Stomach smooth muscle (tissue), 2 donors: ENCODE results near the gene GPATCH4.

Experiments
- H3K27ac ChIP-seq: one replicate; pipeline ENCODE4 v1.7.0; 2013; ENCODE audit warnings: mild to moderate bottlenecking, low read length, inconsistent platforms
- H3K27me3 ChIP-seq, 2 donors: one replicate each; pipeline ENCODE4 v1.7.0; 2013; ENCODE audit warnings: low read length in 2 of 2; ENCODE audit not compliant: insufficient read depth in 2 of 2, control insufficient read depth in 1 of 2
- H3K36me3 ChIP-seq, 2 donors: one replicate each; pipeline ENCODE4 v1.7.0; 2013; ENCODE audit warnings: low read length in 2 of 2; ENCODE audit not compliant: control insufficient read depth in 2 of 2, insufficient read depth in 2 of 2
- H3K4me1 ChIP-seq: one replicate; pipeline ENCODE4 v1.7.0; 2013; ENCODE audit warnings: low read length; ENCODE audit not compliant: control insufficient read depth, insufficient read depth
- H3K4me3 ChIP-seq, 2 donors: one replicate each; pipeline ENCODE4 v1.7.0; 2013; ENCODE audit warnings: low read length in 2 of 2
- H3K9ac ChIP-seq, 2 donors: one replicate each; pipeline ENCODE4 v1.7.0; 2013; ENCODE audit warnings: low read length in 2 of 2, mild to moderate bottlenecking in 1 of 2
- H3K9me3 ChIP-seq, 2 donors: one replicate each; pipeline ENCODE4 v1.7.0; 2013; ENCODE audit warnings: low read length in 2 of 2; ENCODE audit not compliant: control insufficient read depth in 2 of 2
- donor health status: healthy.
- donor health status: Pancreatic carcinoma.

Gene GPATCH4

GRCh38 chr1:156586892-156587477 is 14.3 kb downstream of the GPATCH4 start:
- no peaks in the 10 kb centered on the region for H3K36me3 ChIP-seq
- no peaks in the 10 kb centered on the region for H3K27me3 ChIP-seq
- H3K9me3 ChIP-seq = no peaks in the 10 kb centered on the region
- no peak overlapping the region for H3K27ac ChIP-seq
- H3K4me1 ChIP-seq = peaks cover 9% of the 10 kb centered on the region
- H3K9ac ChIP-seq = no peak overlapping the region
- H3K4me3 ChIP-seq = no peak overlapping the region

DNA sequence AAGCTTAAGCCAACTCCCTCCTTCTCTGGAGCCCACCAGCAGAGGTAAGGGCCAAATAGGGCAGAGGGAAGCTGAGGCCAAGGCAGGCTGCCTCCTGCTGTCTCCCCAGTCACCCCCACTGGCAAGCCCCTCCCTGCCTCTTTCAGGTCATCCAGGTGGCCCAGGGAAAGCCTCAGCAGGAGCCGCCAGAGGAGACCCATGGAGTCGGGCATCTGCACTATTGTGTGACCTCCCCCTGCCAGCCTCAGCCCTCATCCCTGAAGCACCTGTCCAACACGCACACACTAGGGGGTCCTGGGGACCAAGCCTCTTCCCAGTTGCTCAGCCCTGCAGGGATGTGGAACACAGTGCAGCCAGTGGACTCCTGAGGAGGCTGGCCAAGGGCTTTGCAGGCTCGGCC is 15.0 kb downstream of the GPATCH4 start:
- H3K27ac ChIP-seq = no peak overlapping the region
- peaks cover 7% of the 10 kb centered on the region for H3K4me1 ChIP-seq
- no peaks in the 10 kb centered on the region for H3K27me3 ChIP-seq
- no peak overlapping the region for H3K4me3 ChIP-seq
- no peak overlapping the region for H3K9ac ChIP-seq
- no peaks in the 10 kb centered on the region for H3K36me3 ChIP-seq
- H3K9me3 ChIP-seq = no peaks in the 10 kb centered on the region

DNA sequence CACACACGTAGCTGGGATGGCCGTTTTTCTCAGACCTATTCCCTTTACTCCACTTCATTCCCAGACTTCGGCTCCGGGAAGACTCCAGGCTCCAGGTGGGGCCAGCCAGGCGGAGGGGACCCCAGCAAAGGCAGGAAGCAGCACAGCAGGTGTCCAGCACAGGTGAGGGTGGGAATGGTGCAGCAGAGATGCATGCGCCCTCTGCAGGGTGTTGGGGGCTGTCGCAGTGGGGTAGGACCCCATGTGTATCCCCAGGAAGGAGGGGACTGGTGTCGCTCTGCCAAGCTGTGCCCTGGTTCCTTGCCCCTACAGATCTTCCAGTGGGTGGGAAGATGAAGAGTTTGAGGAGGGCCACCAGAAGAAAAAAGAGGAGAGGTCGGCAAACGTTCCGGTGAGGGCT is 16.5 kb downstream of the GPATCH4 start:
- Histone ChIP-seq H3K27ac (no peak overlapping the region), H3K9me3 (no peaks in the 10 kb centered on the region), H3K9ac (no peak overlapping the region), H3K27me3 (no peaks in the 10 kb centered on the region), H3K4me1 (peaks cover 3% of the 10 kb centered on the region), H3K4me3 (no peak overlapping the region), H3K36me3 (no peaks in the 10 kb centered on the region)

DNA sequence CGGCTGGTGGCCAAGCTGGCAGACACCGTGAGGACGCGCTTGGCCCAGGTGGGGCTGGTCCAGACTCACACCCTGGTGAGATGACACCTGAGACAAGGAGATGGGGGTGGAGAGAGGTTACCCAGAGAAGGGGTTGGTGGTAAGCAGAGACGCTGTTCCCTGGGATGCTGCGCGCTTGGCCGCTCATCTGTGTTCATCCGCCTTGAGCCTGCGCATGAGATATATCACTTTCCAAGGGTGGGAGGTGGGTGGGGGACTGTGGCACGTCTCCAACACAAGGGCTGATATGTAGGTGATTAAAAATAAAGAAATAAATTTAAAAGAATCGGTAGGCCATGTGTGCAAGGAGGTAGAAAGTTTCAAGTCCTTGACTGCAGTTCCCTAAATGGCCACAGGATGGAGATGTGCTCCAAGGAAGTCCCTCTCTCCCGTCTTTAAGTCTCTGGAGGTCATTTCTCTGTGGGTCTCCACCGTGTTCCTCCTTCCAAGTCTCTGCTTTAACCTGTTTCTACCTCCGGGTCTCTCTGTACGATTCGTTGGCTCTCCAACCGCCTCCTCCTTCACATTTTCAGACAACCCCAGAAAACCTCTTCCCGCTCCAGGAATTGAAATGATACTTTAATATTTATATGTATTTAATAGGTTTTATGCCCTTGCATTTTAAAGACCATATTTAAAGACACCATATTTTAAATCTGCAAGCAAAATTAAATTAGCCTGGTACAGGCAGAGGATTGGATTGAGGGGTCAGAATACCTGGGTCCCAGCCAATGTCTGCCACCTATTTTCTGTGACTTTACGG is 17.3 kb downstream of the GPATCH4 start:
- H3K4me1 ChIP-seq = peaks cover 3% of the 10 kb centered on the region
- no peak overlapping the region for H3K27ac ChIP-seq
- H3K27me3 ChIP-seq = no peaks in the 10 kb centered on the region
- H3K4me3 ChIP-seq = no peak overlapping the region
- H3K9me3 ChIP-seq = no peaks in the 10 kb centered on the region
- no peaks in the 10 kb centered on the region for H3K36me3 ChIP-seq
- no peak overlapping the region for H3K9ac ChIP-seq

- no peaks in the 10 kb centered on the region for H3K9me3 ChIP-seq
- H3K4me3 ChIP-seq = no peak overlapping the region
- peaks cover 3% of the 10 kb centered on the region for H3K4me1 ChIP-seq
- no peaks in the 10 kb centered on the region for H3K36me3 ChIP-seq
- no peaks in the 10 kb centered on the region for H3K27me3 ChIP-seq
- H3K27ac ChIP-seq = no peak overlapping the region
- no peak overlapping the region for H3K9ac ChIP-seq
These were observed 18.8 kb downstream of the GPATCH4 start for GRCh38 chr1:156582388-156583017.

DNA sequence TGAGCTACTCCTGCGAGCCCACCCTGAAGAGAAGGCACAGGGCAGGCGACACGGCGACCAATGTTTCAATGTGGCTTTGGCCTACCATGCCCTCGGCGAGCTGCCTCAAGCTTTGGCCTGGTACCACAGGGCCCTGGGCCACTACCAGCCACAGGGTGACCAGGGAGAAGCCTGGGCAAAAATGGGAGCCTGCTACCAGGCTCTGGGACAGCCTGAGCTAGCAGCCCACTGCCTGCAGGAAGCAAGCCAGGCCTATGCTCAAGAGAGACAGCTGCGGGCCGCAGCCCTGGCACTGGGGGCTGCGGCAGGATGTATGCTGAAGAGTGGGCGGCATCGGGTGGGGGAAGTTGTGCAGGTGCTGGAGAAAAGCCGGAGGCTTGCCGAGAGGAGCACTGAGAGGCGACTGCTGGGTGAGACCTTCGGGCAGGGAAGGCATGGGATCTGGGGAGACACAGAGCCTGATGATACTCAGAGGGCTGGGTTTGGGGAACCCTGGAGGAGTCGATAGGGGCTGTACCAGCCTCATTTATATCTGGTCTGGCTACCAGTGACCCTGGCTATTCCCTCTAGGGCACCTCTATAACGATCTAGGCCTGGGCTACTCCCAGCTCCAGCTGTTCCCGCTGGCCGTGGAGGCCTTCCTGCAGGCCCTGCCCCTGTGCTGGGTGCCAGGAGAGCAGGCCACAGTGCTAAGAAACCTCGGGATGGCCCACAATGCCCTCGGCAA is 19.5 kb downstream of the GPATCH4 start:
- no peaks in the 10 kb centered on the region for H3K36me3 ChIP-seq
- no peak overlapping the region for H3K4me3 ChIP-seq
- no peak overlapping the region for H3K9ac ChIP-seq
- no peaks in the 10 kb centered on the region for H3K9me3 ChIP-seq
- no peaks in the 10 kb centered on the region for H3K27me3 ChIP-seq
- H3K4me1 ChIP-seq = peaks cover 3% of the 10 kb centered on the region
- no peak overlapping the region for H3K27ac ChIP-seq

DNA sequence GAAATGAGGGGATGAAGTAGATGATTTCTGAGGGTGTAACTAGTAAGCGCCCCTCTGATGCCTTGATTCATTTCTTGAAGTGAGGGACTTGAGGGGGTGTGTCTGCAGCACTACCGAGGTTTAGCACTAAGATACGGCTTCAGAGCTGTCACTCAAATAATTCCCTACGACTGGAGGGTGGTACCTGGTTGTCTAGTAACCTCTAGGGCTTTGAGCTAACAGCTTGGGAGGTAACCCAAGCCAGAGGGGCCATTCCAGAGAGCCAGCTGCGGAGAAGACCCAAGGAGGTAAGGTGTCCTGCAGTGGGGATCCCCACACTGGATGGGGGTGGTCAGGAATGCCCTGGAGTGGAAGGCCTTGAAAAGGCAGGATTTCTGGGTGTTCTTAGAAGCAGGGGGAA is 21.8 kb downstream of the GPATCH4 start, which contains the start of gene TTC24:
Gene TTC24, plus strand, starts transcription at position 252 of the 400 bp plus-strand sequence. CDS start 1,642 bp downstream, outside the sequence.
- Histone ChIP-seq H3K36me3 (no peaks in the 10 kb centered on the region), H3K4me3 (no peak within 1 kb of the TSS), H3K27ac (no peak within 1 kb of the TSS), H3K4me1 (peaks cover 3% of the 10 kb centered on the region), H3K9me3 (no peaks in the 10 kb centered on the region), H3K9ac (no peak within 1 kb of the TSS), H3K27me3 (no peaks in the 10 kb centered on the region)

GRCh38 chr1:156578055-156578454 is 23.2 kb downstream of the GPATCH4 start:
- Histone ChIP-seq H3K4me3 (no peak overlapping the region), H3K4me1 (no peaks in the 10 kb centered on the region), H3K36me3 (no peaks in the 10 kb centered on the region), H3K9me3 (no peaks in the 10 kb centered on the region), H3K27me3 (no peaks in the 10 kb centered on the region), H3K9ac (no peak overlapping the region), H3K27ac (no peak overlapping the region)

DNA sequence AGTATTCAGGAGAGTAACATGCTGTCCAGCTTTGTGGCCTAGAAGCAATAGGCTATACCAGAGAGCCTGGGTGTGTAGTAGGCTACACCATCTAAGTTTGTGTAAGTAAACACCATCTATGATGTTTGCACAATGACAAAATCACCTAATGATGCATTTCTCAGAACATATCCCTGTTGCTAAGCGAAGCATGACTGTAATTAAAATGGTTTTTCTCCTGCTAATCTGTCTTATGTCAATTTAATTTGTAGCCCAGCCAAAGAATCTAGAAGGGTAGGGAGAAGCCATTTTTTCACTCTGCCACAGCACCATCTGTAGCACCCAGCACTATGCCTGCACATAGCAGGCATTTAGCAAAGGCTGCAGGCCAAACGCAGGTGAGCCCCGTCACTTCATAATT is 23.7 kb downstream of the GPATCH4 start:
- Histone ChIP-seq H3K36me3 (no peaks in the 10 kb centered on the region), H3K27ac (no peak overlapping the region), H3K4me1 (peaks cover 3% of the 10 kb centered on the region), H3K9ac (no peak overlapping the region), H3K9me3 (no peaks in the 10 kb centered on the region), H3K4me3 (no peak overlapping the region), H3K27me3 (no peaks in the 10 kb centered on the region)

DNA sequence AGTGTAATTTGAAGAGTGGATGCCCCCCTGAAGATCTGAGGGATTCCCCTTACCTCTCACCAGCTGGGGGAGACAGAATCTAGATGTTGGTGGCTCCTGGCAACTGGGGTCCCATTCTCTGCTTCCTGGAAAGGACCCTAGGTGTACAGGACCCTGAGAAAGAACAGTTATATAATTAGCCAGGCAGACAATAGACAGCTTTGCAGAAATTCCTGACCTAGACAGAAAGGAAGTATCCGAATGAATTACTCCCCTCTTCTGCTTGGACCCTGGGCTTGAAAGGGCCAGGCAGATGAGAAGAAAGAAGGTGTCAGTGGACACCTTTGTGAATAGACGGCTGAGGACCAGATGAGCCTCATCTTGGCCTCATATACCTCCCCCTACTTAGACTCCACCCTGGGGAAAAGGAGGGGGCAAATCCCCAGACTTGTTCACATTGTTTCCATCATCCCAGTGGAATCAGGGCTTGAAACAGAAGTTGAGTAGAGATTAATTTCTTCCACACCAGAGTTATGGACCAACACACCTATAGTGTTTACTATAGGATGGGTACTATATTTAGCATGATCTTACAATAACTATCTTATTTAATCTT is 27.1 kb downstream of the GPATCH4 start:
- Histone ChIP-seq H3K9ac (no peak overlapping the region), H3K9me3 (no peaks in the 10 kb centered on the region), H3K27ac (no peak overlapping the region), H3K4me3 (no peak overlapping the region), H3K27me3 (peaks cover 0 to 5% of the 10 kb centered on the region in 2 donors), H3K36me3 (no peaks in the 10 kb centered on the region), H3K4me1 (peaks cover 13% of the 10 kb centered on the region)
